H9 (cell line): Measurements from ENCODE around the gene HYAL3. TPM values are rescaled to one million over a fixed set of nuclear protein-coding genes. Genes with fewer than 3 reads are reported as not detected.

Experiments
- DNase-seq: peaks from one replicate; pipeline ENCODE4 v3.0.0-alpha.2; 2017
- H2AFZ ChIP-seq: one replicate; pipeline ENCODE4 v1.6.1; 2013; ENCODE audit warnings: mild to moderate bottlenecking, low read length, control low read depth, moderate library complexity
- H2AK5ac ChIP-seq: 2 replicates; pipeline ENCODE4 v1.6.1; 2013; ENCODE audit warnings: low read length, control low read depth, mixed read lengths; ENCODE audit not compliant: insufficient read length
- H2BK120ac ChIP-seq: one replicate; pipeline ENCODE4 v1.6.1; 2013; ENCODE audit warnings: low read depth, mild to moderate bottlenecking, low read length, control low read depth, inconsistent platforms; ENCODE audit not compliant: poor library complexity, severe bottlenecking
- H2BK12ac ChIP-seq: 2 replicates; pipeline ENCODE4 v1.6.1; 2013; ENCODE audit warnings: low read length, control low read depth, mixed read lengths, low read depth; ENCODE audit not compliant: insufficient read length
- H2BK15ac ChIP-seq: 2 replicates; pipeline ENCODE4 v1.6.1; 2013; ENCODE audit warnings: low read depth, low read length, control low read depth
- H2BK20ac ChIP-seq: one replicate; pipeline ENCODE4 v1.6.1; 2013; ENCODE audit warnings: low read depth, mild to moderate bottlenecking, low read length, control low read depth, inconsistent platforms; ENCODE audit not compliant: poor library complexity, severe bottlenecking
- H2BK5ac ChIP-seq: 2 replicates; pipeline ENCODE4 v1.6.1; 2013; ENCODE audit warnings: low read length, control low read depth, mixed read lengths; ENCODE audit not compliant: insufficient read length
- H3K14ac ChIP-seq: 2 replicates; pipeline ENCODE4 v1.6.1; 2013; ENCODE audit warnings: low read length, control low read depth; ENCODE audit not compliant: insufficient read depth
- H3K18ac ChIP-seq: 2 replicates; pipeline ENCODE4 v1.6.1; 2013; ENCODE audit warnings: low read depth, mild to moderate bottlenecking, mixed read lengths, low read length, control low read depth; ENCODE audit not compliant: insufficient read length
- H3K23ac ChIP-seq: 2 replicates; pipeline ENCODE4 v1.6.1; 2013; ENCODE audit warnings: low read length, control low read depth, mixed read lengths, low read depth; ENCODE audit not compliant: insufficient read length
- H3K23me2 ChIP-seq: 2 replicates; pipeline ENCODE4 v1.6.1; 2013; ENCODE audit warnings: low read depth, mild to moderate bottlenecking, mixed read lengths, low read length, control low read depth; ENCODE audit not compliant: insufficient read length, poor library complexity, severe bottlenecking
- H3K27ac ChIP-seq: 2 replicates; pipeline ENCODE4 v1.5.1; 2013; ENCODE audit warnings: low read length, control low read depth, mixed read lengths, low read depth; ENCODE audit not compliant: insufficient read length
- H3K27me3 ChIP-seq: 2 replicates; pipeline ENCODE4 v1.6.1; 2013; ENCODE audit warnings: low read length, control low read depth, inconsistent platforms; ENCODE audit not compliant: insufficient read depth
- H3K4ac ChIP-seq: 2 replicates; pipeline ENCODE4 v1.6.1; 2013; ENCODE audit warnings: low read depth, mild to moderate bottlenecking, control low read depth, inconsistent platforms, low read length, moderate library complexity
- H3K4me1 ChIP-seq: 2 replicates; pipeline ENCODE4 v1.6.1; 2013; ENCODE audit warnings: low read length, control low read depth, inconsistent platforms; ENCODE audit not compliant: insufficient read depth
- H3K4me2 ChIP-seq: 2 replicates; pipeline ENCODE4 v1.6.1; 2013; ENCODE audit warnings: low read length, control low read depth, mixed read lengths; ENCODE audit not compliant: insufficient read length, insufficient read depth
- H3K56ac ChIP-seq: 2 replicates; pipeline ENCODE4 v1.6.1; 2013; ENCODE audit warnings: low read depth, mild to moderate bottlenecking, mixed read lengths, low read length, control low read depth; ENCODE audit not compliant: insufficient read length
- H3K79me1 ChIP-seq: 2 replicates; pipeline ENCODE4 v1.6.1; 2013; ENCODE audit warnings: low read depth, mild to moderate bottlenecking, moderate library complexity, low read length, control low read depth, inconsistent platforms; ENCODE audit not compliant: insufficient read depth, poor library complexity, severe bottlenecking
- H3K79me2 ChIP-seq: 2 replicates; pipeline ENCODE4 v1.6.1; 2013; ENCODE audit warnings: low read length, control low read depth, inconsistent platforms; ENCODE audit not compliant: insufficient read depth
- H3K9ac ChIP-seq: 2 replicates; pipeline ENCODE4 v1.6.1; 2013; ENCODE audit warnings: low read length, control low read depth, mixed read lengths; ENCODE audit not compliant: insufficient read length; ENCODE audit errors: extremely low read depth
- H3K9me3 ChIP-seq: one replicate; pipeline ENCODE4 v1.6.1; 2013; ENCODE audit warnings: low read depth, low read length, inconsistent platforms; ENCODE audit not compliant: control insufficient read depth
- H3T11ph ChIP-seq: one replicate; pipeline ENCODE4 v1.6.1; 2013; ENCODE audit warnings: mild to moderate bottlenecking, low read length, control low read depth, inconsistent platforms
- H4K20me1 ChIP-seq: one replicate; pipeline ENCODE4 v1.6.1; 2013; ENCODE audit not compliant: control insufficient read depth, insufficient read length, insufficient read depth
- H4K5ac ChIP-seq: 2 replicates; pipeline ENCODE4 v1.6.1; 2013; ENCODE audit warnings: low read depth, mild to moderate bottlenecking, mixed read lengths, low read length, control low read depth; ENCODE audit not compliant: insufficient read length
- H4K8ac ChIP-seq: replicated peaks from 2 replicates; pipeline ENCODE4 v1.6.1; 2013; ENCODE audit warnings: low read length, control low read depth, mixed read lengths, low read depth; ENCODE audit not compliant: insufficient read length
- H4K91ac ChIP-seq: 2 replicates; pipeline ENCODE4 v1.6.1; 2013; ENCODE audit warnings: low read depth, mild to moderate bottlenecking, moderate library complexity, mixed read lengths, low read length, control low read depth; ENCODE audit not compliant: insufficient read length
- H3K27ac Mint-ChIP-seq, 3 experiments: 2 replicates in 2 of 3; 3 replicates in 1 of 3; pipeline ENCODE4 v1.8.0; 2020 to 2021; ENCODE audit warnings: mixed read lengths in 3 of 3, mild to moderate bottlenecking in 1 of 3, moderate library complexity in 1 of 3
- H3K27me3 Mint-ChIP-seq: 2 replicates; pipeline ENCODE4 v1.8.0; 2021; ENCODE audit warnings: low read depth, mild to moderate bottlenecking, moderate library complexity, mixed read lengths
- H3K36me3 Mint-ChIP-seq, 3 experiments: 2 replicates in 2 of 3; 3 replicates in 1 of 3; pipeline ENCODE4 v1.8.0; 2020 to 2021; ENCODE audit warnings: low read depth in 3 of 3, mixed read lengths in 3 of 3; ENCODE audit not compliant: insufficient read depth in 1 of 3
- H3K4me1 Mint-ChIP-seq, 2 experiments: 2 replicates each; pipeline ENCODE4 v1.8.0; 2020; ENCODE audit warnings: mixed read lengths in 2 of 2
- H3K4me3 Mint-ChIP-seq, 2 experiments: 2 replicates in 1 of 2; 3 replicates in 1 of 2; pipeline ENCODE4 v1.8.0; 2020 to 2021; ENCODE audit warnings: mild to moderate bottlenecking in 2 of 2, mixed read lengths in 2 of 2, moderate library complexity in 1 of 2
- H3K9me3 Mint-ChIP-seq, 2 experiments: 2 replicates in 1 of 2; 3 replicates in 1 of 2; pipeline ENCODE4 v1.8.0; 2020; ENCODE audit warnings: mild to moderate bottlenecking in 2 of 2, mixed read lengths in 2 of 2, moderate library complexity in 1 of 2
- CTCF ChIP-seq: fragments of 200-600 bp; sonication (generic); conservative IDR thresholded peaks from 3 replicates; pipeline ENCODE4 v1.8.0; 2021; ENCODE audit warnings: antibody characterized with exemption, mild to moderate bottlenecking
- WGBS: extraction: QIAGEN DNeasy Blood & Tissue Kit; methylation state at CpG from one replicate; pipeline ENCODE4 v1.1.7; 2013; ENCODE audit warnings: missing lambda C conversion rate, low lambda C conversion rate, mixed read lengths; ENCODE audit not compliant: insufficient read length; ENCODE audit errors: extremely low coverage; 5-methylcytosine and 5-hydroxymethylcytosine counted together
- total RNA-seq: library from RNA; stranded (reverse); gene quantifications from 2 replicates; pipeline ENCODE4 v1.2.1, GENCODE V29; 2021

The HYAL3 gene
- total RNA-seq, 1 experiment from 2014 or later = 3.1 TPM

- H3K23me2 ChIP-seq = peaks cover 4% of the 10 kb centered on the region
- no peaks in the 10 kb centered on the region for H4K20me1 ChIP-seq
- H3T11ph ChIP-seq = no peak overlapping the region
- TF ChIP-seq CTCF = no peak
- H3K27me3 Mint-ChIP-seq = peaks cover 8% of the 10 kb centered on the region
- no peak for DNase-seq
- WGBS = no CpG with 5 or more reads among the region's 3 CpGs
- no peak overlapping the region for H3K56ac ChIP-seq
- H2AK5ac ChIP-seq = no peak overlapping the region
- H3K27ac ChIP-seq = no peak overlapping the region
- H3K36me3 Mint-ChIP-seq = no peaks in the 10 kb centered on the region
- no peak overlapping the region for H4K5ac ChIP-seq
- H3K4me3 Mint-ChIP-seq = peak overlapping the region in 1 of 2 experiments; percentile 14; a peak in 1 of 5 replicates
- H4K8ac ChIP-seq = no peak overlapping the region
- no peak overlapping the region for H4K91ac ChIP-seq
- H3K27ac Mint-ChIP-seq = no peak overlapping the region
- H3K4ac ChIP-seq = no peak overlapping the region
- H2BK120ac ChIP-seq = no peak overlapping the region
- H3K9me3 ChIP-seq = no peaks in the 10 kb centered on the region
- H3K9me3 Mint-ChIP-seq = no peaks in the 10 kb centered on the region; a peak in 1 of 5 replicates
- H3K4me1 Mint-ChIP-seq = peaks cover 47 to 67% of the 10 kb centered on the region in 2 experiments
- H3K4me2 ChIP-seq = no peak overlapping the region
- H2BK20ac ChIP-seq = no peak overlapping the region
- peaks cover 5% of the 10 kb centered on the region; the same call in 1 of the 2 replicates for H3K4me1 ChIP-seq
- H2BK15ac ChIP-seq = no peak overlapping the region
- H3K14ac ChIP-seq = no peak overlapping the region
- no peak overlapping the region for H3K23ac ChIP-seq
- H2BK5ac ChIP-seq = no peak overlapping the region
- H2AFZ ChIP-seq = no peak overlapping the region
- no peak overlapping the region for H2BK12ac ChIP-seq
- H3K9ac ChIP-seq = no peak overlapping the region
- H3K79me2 ChIP-seq = no peaks in the 10 kb centered on the region
- H3K79me1 ChIP-seq = no peaks in the 10 kb centered on the region
- peaks cover 3% of the 10 kb centered on the region; the same call in 1 of the 2 replicates for H3K27me3 ChIP-seq
- H3K18ac ChIP-seq = no peak overlapping the region
Observed at GRCh38 chr3:50268276-50268675, 30.9 kb downstream of the HYAL3 start.
